GM21528 (cell line): ENCODE measurements around the gene DLL4.

Source experiments
- ATAC-seq: cut with Tn5 transposase; IDR thresholded peaks from one replicate; pipeline ENCODE4 v1.9.1; 2021; ENCODE audit warnings: mild to moderate bottlenecking, moderate library complexity; ENCODE audit not compliant: unreplicated experiment, low FRiP score

DLL4 gene

DNA sequence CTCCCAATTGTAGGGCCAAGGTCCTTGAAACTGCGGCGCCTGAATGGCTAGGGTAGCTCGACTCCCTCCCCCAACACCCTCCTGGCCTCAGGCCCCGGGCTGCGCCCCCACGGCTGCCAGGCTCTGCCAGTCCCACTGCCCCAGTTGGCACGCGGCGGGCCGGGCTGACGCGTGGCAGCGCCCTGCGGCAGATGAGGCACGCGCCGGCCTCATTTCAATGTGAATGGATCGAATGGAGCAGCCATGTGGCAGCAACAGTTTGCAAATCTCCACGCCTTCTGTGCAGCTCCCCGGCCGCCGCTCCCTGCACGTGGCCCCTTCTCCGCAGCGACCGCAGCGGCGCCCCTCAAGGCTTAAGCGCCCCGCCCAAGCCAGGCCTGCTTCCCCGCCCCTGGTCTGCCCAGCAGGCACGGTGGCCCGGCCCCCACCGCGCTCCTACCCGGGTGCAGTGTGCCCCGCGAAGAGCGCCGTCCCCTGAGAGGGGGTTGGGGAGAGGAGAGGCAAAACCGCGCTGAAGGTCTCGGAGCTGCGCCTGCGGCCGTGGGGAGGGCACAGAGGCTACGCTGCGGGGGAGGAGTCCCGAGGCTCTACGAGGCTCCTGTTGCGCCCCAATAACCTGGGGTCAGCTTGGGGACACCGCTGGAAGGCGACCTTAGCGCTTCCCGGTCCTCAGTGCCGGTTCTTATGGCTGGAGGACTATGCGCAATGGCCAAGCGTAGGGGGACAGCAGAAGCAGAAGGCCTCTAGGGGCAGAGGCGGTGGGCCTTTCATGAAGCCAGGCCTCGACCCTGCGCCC is 3.1 kb upstream of the DLL4 start:
- no peak for ATAC-seq

DNA sequence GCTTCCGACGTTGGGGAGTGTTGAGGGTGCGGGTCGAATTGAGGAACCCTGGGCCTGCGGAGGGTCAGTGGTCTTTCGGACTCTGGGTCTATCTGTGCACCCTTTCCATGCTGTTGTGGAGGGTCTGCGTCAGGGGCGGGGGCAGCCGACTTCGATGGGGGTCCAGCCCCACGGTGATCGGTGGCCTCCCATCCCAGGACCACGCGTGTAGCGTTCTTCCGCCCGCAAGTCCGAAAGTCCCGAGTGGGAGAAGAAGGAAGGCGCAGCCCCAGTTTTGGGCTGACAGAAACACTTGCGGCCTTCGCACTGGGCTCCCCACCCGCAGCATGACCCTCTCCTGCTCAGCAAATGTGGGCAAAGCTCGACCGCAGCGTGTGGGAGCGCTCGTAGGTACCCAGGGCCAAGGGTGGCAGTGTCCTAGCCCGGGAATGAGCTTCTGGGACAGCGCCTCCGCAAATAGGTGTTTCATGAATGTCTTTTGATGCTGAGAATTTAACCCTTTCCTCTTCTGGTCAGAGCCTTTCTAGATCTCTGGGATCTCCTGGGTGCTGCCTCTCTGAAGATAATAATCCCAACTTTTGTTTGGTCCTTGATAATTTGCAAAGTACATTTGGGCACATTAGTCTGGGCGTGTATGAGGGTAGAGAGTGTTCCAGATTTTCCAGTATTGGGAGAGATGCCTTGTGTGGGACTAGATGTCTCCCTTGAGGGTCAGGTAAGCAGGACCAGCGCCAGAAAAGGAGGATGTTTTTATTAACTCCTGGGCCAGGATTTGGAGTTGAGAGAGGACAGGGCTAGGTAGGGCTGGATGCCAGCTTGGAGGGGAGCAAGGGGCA is 2.3 kb upstream of the DLL4 start:
- no peak for ATAC-seq

DNA sequence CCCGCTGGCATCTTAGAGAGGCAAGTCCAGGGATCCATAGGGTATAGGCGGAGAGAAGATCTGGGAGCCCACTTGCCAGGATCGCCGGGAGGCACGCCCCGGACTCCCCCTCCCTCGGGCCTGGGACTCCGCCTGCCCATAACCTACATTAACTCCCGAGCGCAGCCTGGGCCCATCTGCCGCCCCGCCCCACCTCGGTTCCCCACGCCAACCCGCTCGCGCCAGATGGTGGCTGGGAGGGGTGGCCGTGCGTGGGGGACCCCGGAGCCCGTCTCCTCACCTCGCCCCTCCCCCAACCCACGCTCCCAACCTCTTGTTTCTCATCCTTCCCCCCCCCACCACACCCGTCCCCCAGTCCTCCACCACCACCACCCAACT is 1.7 kb upstream of the DLL4 start:
- no peak for ATAC-seq

DNA sequence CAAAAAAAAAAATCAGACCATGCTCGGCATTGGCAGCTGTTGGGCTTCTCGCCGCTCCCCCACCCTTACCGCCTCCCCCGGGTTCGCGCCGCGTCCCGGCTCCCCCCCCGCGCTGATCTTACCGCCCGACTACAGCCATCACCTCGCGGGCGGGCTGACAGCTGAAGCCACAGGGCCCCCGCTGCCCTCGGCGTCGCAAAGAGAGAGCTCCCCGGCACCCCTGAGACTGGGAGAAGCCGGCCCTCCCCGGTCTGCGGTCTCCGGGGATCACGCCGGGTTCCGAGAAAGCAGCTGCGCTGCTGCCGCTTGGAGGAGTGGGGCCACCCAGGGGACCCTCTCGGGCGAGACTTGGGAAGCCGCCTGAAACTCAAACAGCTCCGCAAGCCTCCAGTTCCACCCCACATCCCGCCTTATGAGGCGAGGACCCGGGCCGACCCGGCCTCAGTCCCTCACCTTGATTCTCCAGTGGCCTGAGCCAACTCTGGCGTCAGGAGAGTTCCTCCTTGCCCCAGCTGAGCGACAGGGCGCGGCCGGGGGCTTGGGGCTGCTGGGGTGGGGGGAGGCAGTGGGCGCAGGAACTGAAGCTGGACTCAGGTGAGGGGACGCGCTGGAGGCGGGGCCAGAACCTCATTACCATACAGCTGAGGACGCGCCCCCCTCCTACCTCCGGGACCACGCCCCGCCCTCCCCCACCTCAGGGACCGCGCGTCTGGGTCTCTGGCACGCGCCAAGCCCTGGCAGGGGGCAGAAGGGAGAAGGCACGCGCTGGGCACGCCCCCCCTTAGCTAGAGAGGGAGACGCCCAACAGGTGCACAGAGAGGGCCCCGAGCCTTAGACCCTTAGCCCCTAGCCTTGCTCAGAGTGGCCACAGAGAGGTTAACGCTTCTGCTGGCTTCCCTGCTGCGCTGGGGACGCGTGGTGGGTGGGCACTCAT is 1.0 kb upstream of the DLL4 start:
- no peak for ATAC-seq

DNA sequence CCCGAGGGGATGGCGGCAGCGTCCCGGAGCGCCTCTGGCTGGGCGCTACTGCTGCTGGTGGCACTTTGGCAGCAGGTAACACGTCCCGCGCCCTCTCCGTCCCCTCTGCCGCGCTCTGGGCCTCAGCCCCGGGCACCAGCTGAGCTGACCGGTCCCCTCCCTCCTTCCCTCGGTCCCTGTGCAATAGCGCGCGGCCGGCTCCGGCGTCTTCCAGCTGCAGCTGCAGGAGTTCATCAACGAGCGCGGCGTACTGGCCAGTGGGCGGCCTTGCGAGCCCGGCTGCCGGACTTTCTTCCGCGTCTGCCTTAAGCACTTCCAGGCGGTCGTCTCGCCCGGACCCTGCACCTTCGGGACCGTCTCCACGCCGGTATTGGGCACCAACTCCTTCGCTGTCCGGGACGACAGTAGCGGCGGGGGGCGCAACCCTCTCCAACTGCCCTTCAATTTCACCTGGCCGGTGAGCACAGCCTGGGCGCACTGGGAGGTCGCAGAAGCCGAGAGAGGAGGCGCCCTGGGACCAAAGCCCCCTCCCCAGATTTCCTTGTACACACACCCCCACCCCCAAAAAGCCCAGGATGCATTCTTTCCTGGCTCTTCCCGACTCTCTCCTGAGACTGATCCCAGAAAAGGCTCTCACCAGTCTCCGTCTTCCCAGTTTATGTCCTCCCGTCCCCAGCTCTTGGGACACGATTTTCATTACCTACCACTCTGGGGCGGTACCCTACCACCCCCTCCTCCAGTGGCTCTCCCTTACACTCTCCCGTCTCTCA is 705 bp downstream of the DLL4 start:
- ATAC-seq: no peak

DNA sequence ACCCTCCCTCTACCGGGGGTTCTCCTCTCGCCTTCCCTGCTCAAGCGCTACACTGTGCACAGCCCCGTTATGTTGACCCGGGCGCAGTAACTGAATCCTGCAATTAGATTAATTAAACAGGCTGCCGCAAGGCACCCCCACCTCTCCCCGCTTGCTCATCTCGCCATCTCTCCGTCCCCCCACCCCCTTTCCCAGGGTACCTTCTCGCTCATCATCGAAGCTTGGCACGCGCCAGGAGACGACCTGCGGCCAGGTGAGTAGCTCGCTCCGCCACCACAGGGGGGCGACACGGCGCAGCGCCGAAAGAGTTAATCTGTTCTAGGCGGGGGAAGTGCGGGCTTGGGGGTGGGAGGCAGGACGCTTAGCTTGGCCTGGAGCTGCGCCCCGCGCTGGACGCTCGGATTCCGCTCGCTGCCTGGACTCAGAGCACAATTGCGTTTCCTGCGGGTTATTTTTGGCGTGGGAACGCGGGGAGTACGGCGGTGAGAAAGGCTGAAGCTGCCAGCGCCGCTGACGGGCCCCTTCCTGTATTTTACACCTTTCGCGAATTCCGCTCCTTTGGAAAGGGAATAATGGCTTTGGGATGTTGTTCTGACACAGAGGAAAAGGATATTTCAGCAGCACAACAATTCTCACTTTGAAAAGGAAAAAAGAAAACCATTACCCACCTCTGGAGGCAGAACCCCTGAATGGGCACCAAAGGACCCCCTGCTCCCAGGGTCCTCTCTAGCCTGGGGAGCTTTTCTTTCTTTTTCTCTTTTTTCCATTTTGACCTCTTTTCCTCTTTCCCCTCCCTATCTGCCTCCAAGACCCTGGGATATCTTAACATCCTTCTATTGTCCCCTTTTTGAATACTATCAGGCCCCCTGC is 1.5 kb downstream of the DLL4 start:
- ATAC-seq: no peak

DNA sequence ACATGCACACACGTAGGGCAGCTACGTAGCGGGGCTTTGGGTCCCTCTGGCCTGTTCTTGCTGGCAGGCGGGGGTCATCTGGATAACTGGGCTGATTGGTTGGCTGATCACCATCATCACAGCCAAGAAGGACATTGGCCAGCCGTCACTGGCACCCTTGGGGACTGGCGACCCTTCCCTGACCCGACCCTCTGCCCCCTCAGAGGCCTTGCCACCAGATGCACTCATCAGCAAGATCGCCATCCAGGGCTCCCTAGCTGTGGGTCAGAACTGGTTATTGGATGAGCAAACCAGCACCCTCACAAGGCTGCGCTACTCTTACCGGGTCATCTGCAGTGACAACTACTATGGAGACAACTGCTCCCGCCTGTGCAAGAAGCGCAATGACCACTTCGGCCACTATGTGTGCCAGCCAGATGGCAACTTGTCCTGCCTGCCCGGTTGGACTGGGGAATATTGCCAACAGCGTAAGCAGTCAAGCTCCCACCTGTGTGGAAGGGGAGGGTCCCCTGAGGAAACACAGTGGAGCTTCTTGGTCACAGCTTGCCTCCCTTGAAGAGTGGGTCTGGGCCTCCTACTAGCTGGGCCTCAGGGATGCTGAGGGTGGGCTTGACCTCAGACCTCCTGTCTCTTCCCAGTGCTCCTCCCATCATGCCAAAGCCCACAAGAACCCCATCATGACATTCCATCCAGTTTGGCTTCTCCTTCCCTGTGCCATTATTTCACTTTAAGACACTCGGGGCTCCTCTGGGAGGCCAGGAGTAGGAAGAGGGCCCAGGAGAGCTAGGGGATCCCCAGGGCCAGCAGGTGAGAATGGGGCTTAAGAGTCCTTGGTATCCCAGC is 2.4 kb downstream of the DLL4 start:
- no peak for ATAC-seq

DNA sequence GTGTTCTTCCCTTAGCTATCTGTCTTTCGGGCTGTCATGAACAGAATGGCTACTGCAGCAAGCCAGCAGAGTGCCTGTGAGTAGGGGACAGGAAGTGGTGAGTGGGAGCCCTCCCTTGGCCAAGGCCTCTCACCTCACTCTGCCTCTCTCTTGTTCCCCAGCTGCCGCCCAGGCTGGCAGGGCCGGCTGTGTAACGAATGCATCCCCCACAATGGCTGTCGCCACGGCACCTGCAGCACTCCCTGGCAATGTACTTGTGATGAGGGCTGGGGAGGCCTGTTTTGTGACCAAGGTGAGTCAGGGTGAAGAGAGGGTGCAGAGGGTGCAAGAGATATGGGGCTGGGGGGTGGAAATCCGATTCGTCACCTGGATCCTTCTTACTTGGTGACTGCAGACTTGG is 3.0 kb downstream of the DLL4 start:
- ATAC-seq: no peak

DNA sequence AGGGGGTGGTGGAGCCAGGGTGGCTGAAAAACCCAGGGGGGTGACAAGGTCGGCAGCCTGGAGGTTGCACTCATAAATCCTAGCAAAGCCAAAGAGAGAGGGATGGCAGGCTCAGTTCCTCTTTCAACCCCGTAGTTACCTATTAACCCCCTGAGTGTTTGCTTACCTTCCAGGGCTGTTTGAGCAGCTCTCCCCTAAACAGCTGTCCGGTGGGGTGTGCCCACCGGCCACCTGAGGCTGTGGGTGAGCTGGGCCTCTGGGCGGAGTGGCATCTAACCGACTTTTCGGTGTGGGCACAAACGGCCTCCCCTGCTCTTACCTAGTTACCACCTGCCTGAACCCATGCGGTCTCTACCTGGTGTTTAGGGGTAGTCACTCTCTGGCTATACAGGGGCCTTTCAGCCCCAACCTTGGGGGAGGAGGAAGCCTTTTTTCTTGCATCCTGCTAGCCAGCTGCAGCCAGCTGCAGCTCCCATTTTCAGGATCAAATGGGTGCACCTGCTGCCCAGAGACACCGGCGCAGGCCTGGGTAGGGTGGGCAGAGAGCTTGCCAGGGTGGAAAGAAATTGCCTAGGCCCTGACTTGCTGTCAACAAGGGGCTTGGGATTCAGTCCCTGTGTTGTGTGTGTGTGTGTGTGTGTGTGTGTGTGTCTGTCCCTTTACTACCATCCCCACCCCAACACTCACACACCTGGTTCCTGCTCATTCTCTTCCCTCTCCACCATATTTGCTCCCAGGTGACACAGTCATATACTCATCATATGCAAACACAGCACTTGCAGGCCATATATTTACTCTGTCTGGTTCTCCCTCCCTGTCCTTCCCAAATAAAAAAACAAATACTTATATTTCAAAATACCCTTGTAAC is 3.7 kb downstream of the DLL4 start:
- ATAC-seq: no peak

DNA sequence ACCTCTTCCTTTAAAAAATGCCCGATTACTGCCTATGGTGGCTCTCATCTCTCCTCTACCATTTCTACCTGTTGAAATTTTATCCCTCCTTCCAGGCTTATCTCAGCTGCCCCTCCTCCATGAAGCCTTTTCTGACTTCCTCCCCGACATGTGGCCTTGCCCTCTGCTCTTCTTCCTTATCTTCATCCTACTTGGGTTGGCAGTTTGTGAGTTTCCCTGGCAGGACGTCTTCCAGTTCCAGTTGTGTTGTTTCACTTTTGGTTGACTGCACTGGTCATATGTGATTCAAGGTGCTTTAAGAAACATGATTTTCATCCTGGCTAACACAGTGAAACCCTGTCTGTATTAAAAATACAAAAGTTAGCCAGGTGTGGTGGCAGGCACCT is 4.4 kb downstream of the DLL4 start:
- ATAC-seq: no peak

DNA sequence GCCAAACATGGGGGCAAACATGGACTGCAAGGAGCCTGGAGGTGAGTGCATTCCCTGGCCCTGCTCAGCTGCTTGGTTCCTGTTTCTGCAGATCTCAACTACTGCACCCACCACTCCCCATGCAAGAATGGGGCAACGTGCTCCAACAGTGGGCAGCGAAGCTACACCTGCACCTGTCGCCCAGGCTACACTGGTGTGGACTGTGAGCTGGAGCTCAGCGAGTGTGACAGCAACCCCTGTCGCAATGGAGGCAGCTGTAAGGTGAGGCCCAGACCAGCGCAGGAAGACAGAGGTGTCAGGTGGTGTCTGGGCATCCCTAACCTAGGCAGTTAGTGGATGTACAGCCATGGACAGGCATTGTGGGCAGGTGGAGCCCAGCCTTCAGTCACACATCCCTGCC is 5.3 kb downstream of the DLL4 start:
- no peak for ATAC-seq

DNA sequence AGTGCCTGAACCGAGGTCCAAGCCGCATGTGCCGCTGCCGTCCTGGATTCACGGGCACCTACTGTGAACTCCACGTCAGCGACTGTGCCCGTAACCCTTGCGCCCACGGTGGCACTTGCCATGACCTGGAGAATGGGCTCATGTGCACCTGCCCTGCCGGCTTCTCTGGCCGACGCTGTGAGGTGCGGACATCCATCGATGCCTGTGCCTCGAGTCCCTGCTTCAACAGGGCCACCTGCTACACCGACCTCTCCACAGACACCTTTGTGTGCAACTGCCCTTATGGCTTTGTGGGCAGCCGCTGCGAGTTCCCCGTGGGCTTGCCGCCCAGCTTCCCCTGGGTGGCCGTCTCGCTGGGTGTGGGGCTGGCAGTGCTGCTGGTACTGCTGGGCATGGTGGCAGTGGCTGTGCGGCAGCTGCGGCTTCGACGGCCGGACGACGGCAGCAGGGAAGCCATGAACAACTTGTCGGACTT is 7.1 kb downstream of the DLL4 start:
- ATAC-seq: no peak

DNA sequence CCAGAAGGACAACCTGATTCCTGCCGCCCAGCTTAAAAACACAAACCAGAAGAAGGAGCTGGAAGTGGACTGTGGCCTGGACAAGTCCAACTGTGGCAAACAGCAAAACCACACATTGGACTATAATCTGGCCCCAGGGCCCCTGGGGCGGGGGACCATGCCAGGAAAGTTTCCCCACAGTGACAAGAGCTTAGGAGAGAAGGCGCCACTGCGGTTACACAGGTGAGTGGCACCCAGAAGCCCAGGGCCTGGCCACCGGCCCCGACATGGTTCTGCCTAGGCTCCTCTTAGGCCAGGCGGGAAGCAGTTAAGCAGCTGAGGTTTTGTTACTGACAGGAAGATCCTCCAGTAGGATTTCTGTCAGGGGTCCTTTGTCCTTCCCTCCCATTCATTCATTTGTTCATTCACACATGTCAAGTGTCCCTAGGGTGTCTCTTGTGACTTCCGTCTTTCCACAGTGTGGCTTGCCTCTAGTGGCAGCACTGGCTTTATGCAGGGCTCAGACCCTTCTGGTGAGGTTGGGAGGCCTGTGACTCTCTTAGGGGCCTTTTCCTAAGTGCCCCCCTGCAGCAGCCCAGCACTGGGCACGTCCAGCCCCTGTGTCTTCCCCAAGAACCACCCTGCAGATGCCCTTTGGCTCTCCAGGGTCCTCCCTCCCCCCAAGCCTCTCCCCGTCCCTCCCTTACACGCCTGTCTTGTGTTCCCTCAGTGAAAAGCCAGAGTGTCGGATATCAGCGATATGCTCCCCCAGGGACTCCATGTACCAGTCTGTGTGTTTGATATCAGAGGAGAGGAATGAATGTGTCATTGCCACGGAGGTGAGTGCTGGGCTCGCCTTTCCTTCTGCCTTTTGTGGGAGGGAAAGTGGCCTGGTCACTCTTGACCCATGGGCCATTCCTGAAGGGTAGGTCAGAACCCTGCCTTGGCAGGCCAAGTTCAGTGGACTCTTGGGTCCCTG is 7.8 kb downstream of the DLL4 start:
- no peak for ATAC-seq

DNA sequence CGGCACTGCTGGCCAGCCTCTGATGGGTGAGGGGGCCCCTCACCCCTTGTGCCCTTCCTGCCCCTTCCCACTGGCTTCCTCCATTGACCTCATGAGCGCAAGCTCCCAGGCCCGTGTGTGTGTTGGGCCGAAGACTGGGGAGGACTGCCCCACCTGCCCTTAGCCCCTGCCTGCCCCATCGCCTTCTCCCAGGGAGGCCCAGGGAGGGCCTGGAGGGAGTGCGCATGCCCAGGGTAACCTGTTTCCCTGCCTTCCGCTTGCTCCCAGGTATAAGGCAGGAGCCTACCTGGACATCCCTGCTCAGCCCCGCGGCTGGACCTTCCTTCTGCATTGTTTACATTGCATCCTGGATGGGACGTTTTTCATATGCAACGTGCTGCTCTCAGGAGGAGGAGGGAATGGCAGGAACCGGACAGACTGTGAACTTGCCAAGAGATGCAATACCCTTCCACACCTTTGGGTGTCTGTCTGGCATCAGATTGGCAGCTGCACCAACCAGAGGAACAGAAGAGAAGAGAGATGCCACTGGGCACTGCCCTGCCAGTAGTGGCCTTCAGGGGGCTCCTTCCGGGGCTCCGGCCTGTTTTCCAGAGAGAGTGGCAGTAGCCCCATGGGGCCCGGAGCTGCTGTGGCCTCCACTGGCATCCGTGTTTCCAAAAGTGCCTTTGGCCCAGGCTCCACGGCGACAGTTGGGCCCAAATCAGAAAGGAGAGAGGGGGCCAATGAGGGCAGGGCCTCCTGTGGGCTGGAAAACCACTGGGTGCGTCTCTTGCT is 8.8 kb downstream of the DLL4 start:
- no peak for ATAC-seq

DNA sequence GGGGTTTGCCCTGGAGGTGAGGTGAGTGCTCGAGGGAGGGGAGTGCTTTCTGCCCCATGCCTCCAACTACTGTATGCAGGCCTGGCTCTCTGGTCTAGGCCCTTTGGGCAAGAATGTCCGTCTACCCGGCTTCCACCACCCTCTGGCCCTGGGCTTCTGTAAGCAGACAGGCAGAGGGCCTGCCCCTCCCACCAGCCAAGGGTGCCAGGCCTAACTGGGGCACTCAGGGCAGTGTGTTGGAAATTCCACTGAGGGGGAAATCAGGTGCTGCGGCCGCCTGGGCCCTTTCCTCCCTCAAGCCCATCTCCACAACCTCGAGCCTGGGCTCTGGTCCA is 9.4 kb downstream of the DLL4 start:
- no peak for ATAC-seq
